Activated CD8-positive, alpha-beta memory T cell treated with anti-CD3 and anti-CD28 coated beads, Interleukin-2, amount 50 U/mL, for 24 hours (primary cell): ENCODE results near the gene DOK4.
"Not testable (repeated sequence)": the region's sequence is repeated elsewhere in the genome, so short reads cannot be mapped to it uniquely, and the experiment has no call there.

ENCODE experiments used
- DNase-seq: peaks from one replicate; pipeline ENCODE4 v3.0.0-alpha.2; 2020; ENCODE audit errors: extremely low read depth

Gene DOK4

GRCh38 chr16:57502048-57502775, 15.9 kb upstream of the DOK4 start:
- no peak for DNase-seq

DNA sequence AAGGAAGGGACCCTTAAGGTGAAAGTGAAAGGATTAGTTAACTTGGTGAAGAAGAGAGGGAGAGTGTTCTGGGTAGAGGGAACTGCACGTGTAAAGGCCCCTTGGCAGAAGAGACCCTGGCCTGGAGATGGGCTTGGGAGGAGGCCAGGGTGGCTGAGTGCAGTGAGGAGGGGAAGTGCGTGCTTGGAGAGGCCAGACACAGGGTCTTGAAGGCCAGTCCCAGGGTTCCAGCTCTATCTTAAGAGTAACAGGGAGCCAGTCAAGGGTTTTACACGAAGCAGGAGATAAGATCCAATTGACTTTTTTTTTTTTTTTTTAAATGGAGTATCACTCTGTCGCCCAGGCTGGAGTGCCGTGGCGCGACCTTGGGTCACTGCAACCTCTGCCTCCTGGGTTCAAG, 15.2 kb upstream of the DOK4 start:
- DNase-seq, result no peak

GRCh38 chr16:57500578-57501111, 14.4 kb upstream of the DOK4 start:
- DNase-seq, result no peak

- DNase-seq, result not testable (repeated sequence)
Observed at GRCh38 chr16:57499941-57500340, 13.6 kb upstream of the DOK4 start.

DNA sequence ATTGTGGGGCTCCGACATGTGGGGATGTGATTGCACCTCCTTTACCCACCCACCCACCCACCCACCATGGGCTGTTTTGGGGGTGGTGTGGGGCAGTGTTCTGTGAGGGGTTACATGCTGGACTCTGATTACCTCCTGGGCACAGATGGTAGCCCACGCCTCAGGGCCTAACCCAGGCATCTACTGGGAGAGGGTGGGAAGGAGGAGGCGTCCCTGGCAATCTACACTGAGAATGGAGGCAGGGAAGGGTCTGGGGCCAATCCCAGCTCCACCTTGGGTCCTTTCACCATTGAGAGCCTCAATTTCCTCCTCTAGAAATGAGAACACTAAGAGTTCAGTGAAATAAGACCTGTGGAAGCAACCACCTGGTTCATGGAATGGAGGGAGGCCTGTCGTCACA, 11.7 kb upstream of the DOK4 start:
- DNase-seq, result no peak

DNA sequence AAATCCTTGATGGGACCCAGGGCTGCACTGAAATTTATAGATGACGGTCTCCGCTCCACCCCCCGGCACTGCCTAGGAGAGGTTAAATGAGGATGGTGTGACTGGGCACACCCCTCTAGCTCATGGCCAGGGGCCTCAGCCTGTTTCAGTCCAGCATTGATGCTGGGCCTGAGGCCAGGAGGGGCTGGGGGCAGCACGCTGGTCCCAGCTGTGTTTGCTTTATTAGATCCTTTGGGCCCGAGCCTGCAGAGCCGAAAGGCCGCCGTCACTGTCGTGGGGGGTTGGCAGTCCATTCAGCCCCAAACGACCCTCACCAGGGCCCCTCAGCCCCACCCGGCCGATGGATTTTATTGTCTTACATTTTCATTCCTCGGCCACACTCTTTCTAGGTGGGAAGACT, 10.8 kb upstream of the DOK4 start:
- DNase-seq, result no peak

DNA sequence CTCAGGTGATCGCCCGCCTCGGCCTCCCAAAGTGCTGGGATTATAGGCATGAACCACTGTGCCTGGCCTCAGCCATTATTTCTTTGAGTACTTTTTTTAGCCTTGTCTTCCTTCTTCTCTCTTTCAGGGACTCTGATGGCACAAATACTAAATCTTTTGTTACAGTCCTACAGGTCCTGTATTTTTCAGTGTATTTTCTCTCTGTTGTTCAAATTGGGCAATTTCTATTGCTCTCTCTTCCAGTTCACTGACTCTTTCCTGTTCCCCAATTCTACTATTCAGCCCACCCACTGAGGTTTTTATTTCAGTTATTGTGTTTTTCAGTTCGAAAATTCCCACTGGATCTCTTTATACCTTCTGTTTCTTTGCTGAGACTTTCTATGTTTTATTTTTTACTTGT, 7.5 kb upstream of the DOK4 start:
- DNase-seq, result no peak

DNA sequence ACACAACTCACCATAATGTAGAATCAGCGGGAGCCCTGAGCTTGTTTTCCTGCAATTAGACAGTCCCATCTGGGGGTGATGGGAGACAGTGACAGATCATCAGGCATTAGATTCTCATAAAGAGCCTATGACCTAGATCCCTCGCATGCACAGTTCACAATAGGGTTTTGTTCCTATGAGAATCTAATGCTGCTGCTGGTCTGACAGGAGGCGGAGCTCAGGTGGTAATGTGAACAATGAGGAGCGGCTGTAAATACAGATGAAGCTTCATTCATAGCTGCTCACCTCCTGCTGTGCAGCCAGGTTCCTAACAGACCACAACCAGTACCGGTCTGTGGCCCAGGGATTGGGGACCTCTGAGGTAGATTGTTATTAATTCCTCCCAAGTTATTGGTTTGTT, 2.9 kb upstream of the DOK4 start:
- no peak for DNase-seq

DNA sequence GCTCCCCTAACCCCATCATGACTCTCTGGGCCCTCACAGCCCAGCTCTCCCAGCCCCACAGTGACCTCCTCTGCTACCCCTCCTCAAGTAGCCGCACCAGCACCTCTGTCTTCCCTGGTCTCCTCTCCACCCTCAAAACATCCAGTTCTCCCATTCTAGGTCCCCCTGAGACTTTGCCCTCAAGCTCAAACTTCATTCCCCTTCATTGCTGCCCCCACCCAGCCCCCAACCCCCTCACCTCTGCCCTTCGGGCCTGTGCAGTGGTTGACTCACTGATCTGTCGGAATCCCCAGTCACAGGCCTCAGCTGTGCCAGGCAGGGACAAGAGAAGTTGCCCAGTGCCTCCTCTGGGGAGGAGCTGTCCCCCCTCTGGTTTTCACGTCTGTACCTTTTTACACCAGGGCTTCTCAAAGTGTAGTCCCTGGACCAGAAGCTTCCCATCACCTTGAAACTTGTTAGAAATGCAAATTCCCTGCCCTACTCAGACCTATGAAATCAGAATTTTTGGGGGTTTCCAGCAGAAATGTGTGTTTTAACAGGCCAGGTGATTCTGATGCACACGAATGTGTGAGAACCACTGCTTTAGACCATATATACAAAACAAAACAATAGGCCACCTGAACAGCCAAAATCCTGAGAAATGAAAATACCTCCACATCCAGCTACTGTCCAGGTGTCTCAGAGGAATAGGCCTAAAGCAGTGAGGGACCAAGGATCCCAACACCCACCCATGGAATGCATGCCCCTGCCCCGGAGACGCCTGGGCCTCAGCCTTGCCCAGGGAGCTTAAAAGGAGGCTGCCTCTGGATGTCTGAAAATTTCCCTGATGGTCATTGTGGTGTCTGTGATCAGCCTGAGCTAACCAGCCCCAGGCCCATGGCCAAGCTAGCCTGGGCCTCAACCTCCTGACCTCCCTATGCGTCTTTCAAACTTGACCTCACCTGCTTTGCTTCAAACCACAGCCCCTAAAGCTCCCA, 853 bp upstream of the DOK4 start:
- no peak for DNase-seq

GRCh38 chr16:57485091-57485915, 990 bp downstream of the DOK4 start:
- no peak for DNase-seq

DNA sequence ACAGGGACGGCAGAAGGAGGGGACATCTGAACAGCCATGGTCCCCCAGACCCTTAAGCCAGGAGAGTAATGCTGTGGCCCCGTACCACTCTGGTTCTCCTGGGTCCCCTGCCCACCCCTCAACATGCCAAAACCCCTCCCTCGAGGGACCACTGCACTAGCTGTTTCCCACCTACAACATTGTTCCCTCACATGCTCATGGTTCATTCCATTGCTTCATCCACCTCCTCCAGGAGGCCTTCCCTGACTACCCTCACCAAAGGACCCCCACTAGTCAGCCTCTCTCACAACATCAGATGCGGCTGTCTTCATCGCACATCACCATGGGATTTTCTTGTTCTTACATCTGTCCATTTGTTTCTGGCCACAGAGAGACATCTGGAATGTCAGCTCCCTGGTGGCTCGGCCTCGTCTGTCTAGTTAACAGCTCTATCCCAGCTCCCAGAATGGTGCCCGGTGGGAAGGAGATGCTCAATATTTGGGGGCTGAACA, 1.7 kb downstream of the DOK4 start:
- no peak for DNase-seq

- DNase-seq, result no peak
Observed at GRCh38 chr16:57483725-57484514, 2.4 kb downstream of the DOK4 start.

GRCh38 chr16:57482845-57483545, 3.3 kb downstream of the DOK4 start:
- DNase-seq, result no peak

- DNase-seq, result no peak
Observed at GRCh38 chr16:57481421-57481820, 4.9 kb downstream of the DOK4 start.

GRCh38 chr16:57480754-57481230, 5.5 kb downstream of the DOK4 start:
- no peak for DNase-seq

- no peak for DNase-seq
Observed at GRCh38 chr16:57479976-57480753, 6.1 kb downstream of the DOK4 start.

DNA sequence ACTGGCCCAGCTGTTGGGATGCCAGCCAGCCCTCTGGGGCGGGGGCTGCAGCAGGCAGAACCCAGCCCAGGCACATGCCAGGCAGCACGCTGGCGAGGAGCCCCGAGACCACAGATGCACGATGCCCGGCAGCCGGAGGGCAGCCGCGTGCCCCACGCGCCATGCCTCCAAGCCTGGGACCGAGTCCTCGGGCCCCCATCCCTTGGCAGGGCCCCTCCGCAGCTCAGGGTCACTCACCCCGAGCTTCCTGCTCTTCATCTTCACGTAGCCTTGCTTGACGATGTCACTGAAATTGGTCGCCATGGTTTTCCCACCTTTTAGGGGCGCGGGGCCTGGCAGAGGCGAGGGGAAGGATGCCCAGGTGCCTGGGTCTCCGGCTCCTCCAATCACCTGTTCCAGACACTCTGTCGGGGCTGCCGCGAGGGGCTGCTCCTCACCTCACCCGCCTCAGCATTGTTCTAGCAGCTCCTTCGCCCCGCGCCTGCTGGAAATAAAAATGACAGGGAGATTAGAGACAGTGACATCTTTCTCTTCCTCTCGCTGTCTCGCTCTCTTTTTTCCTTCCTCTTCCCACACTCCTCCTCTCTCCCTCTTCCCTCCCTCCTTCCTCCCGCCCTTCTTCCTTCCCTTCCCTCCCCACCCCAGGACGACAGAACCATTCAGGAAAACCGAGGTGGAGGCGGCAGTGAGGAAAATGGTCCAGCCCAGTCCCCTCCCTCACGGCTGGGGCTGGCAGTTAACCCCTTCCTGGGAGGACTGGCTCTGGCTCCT, 6.9 kb downstream of the DOK4 start:
- no peak for DNase-seq

DNA sequence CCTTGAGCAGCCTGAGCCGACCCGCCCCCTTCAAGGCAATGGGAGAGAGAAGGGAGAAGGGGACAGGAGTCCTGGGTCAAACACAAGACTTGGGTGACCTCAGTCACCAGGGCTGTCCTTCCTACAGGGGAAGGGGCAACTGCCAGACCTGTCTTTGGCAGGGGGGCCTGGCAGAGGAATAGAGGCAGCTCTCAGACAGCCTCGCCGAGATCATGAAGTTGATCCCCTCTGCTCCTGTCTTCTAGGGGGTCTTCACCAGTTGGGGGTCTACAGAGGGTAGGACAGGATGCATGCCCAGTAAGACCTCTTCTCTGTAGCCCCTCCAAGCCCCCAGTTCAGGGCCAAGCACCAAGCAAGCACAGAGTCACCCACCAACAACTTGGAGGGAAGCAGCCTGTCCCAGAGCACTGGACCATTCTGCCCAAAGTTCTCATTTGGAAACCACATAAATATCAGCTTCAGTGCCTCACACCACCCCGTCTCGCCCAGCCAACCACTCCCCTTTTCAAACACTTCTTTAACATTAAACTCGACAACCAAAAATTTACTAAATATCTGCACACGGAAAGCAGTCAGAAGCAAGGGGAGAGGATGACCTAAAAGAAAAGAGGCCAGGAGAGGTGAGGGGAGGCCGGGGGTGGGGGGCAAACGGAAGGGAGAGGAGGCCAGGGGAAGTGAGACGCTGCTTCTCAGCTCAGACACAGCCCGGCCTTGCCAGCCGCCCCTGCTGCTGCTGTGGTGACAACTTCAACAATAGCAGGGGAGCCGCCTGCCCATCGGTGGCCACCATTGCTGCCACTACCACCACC, 7.7 kb downstream of the DOK4 start:
- no peak for DNase-seq
